ENCODE measurements around the gene SNTG2.

GRCh38 chr2:1039549-1039948, 88.9 kb downstream of the SNTG2 start:
- TF ChIP-seq POLR2AphosphoS5 (IDR thresholded peaks at IDR 0.05; ENCODE audit: borderline replicate concordance, low read depth, low read length) = no peak
- TF ChIP-seq EZH2 (IDR thresholded peaks at IDR 0.05) = no peak
